GM12878 (cell line): ENCODE results near the gene ADAMTS17.

Experiments
- ASH2L ChIP-seq: fragments of 300-600, 200-600 bp; sonication (generic); IDR thresholded peaks from 2 replicates; pipeline ENCODE4 v1.6.1; 2017; ENCODE audit warnings: low read depth, mild to moderate bottlenecking, borderline replicate concordance
- CHD2 ChIP-seq: IDR thresholded peaks from 2 replicates; pipeline ENCODE4 v1.6.1; 2011; ENCODE audit warnings: low read depth, low read length, improper control_type of control experiment, borderline replicate concordance
- EGR1 ChIP-seq, 2 experiments: IDR thresholded peaks; 1 replicate in 1 of 2; 2 replicates in 1 of 2; pipeline ENCODE4 v1.6.1; 2011 to 2012; ENCODE audit warnings: low read depth in 2 of 2, low read length in 2 of 2, borderline replicate concordance in 1 of 2, mild to moderate bottlenecking in 1 of 2, moderate library complexity in 1 of 2
- EZH2 ChIP-seq: IDR thresholded peaks from 2 replicates; pipeline ENCODE4 v1.6.1; 2012; ENCODE audit warnings: low read depth, mild to moderate bottlenecking, control low read depth, inconsistent platforms, low read length, borderline replicate concordance; ENCODE audit not compliant: control insufficient read depth
- MTA3 ChIP-seq: IDR thresholded peaks from 2 replicates; pipeline ENCODE4 v1.6.1; 2012; ENCODE audit warnings: low read length, inconsistent platforms, borderline replicate concordance
- NFIC ChIP-seq: IDR thresholded peaks from 2 replicates; pipeline ENCODE4 v1.6.1; 2012; ENCODE audit warnings: low read depth, mild to moderate bottlenecking, inconsistent platforms, low read length, moderate library complexity
- SREBF2 ChIP-seq: IDR thresholded peaks from 2 replicates; pipeline ENCODE4 v1.6.1; 2012; ENCODE audit warnings: mild to moderate bottlenecking, low read length
- TCF12 ChIP-seq: IDR thresholded peaks from 2 replicates; pipeline ENCODE4 v1.6.1; 2011; ENCODE audit warnings: low read depth, mild to moderate bottlenecking, low read length
- TF ChIP-seq, protein P1 (sequence below), 3 experiments: IDR thresholded peaks in 2 of 3; conservative IDR thresholded peaks in 1 of 3; 2 replicates each; pipeline ENCODE4 v1.5.1; 2011; ENCODE audit warnings: low read depth in 3 of 3, low read length in 3 of 3, mild to moderate bottlenecking in 3 of 3, control low read depth in 2 of 3, moderate library complexity in 2 of 3, inconsistent platforms in 1 of 3, mixed read lengths in 1 of 3; ENCODE audit not compliant: control insufficient read depth in 2 of 3, insufficient read depth in 1 of 3; ENCODE audit errors: extremely low read depth in 1 of 3
- TF ChIP-seq, protein P2 (sequence below): IDR thresholded peaks from 2 replicates; pipeline ENCODE4 v1.6.1; 2011; ENCODE audit warnings: low read depth, low read length, improper control_type of control experiment, borderline replicate concordance
- TF ChIP-seq, protein P3 (sequence below): IDR thresholded peaks from 2 replicates; pipeline ENCODE4 v1.6.1; 2011; ENCODE audit warnings: low read depth, mild to moderate bottlenecking, low read length, moderate library complexity, borderline replicate concordance; ENCODE audit errors: extremely low read depth

DNA sequence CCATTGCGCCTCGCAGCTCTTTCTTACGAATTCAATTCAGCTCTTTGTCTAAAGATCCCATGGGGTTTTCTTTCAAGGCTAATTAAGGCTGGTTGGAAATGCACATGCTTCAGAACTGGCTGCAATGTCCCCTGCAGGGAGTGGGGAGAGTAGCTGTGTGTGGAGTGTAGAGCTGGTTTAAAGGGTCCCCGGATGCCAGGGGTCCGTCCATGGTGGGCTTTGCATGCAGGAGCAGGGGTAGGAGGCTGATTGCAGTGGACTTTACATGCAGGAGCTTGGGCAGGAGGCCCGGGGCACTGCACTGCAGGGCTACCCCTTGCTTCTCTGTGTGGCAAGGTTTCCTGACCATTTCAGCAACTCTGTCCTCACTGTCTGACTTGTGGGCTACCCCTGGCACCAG is 346.9 kb downstream of the ADAMTS17 start:
- TF ChIP-seq, protein P1, sequence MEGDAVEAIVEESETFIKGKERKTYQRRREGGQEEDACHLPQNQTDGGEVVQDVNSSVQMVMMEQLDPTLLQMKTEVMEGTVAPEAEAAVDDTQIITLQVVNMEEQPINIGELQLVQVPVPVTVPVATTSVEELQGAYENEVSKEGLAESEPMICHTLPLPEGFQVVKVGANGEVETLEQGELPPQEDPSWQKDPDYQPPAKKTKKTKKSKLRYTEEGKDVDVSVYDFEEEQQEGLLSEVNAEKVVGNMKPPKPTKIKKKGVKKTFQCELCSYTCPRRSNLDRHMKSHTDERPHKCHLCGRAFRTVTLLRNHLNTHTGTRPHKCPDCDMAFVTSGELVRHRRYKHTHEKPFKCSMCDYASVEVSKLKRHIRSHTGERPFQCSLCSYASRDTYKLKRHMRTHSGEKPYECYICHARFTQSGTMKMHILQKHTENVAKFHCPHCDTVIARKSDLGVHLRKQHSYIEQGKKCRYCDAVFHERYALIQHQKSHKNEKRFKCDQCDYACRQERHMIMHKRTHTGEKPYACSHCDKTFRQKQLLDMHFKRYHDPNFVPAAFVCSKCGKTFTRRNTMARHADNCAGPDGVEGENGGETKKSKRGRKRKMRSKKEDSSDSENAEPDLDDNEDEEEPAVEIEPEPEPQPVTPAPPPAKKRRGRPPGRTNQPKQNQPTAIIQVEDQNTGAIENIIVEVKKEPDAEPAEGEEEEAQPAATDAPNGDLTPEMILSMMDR (IDR thresholded peaks at IDR 0.05 in 2 of 3, conservative IDR thresholded peaks at IDR 0.05 in 1 of 3; ENCODE audit: control insufficient read depth in 2 of 3, extremely low read depth in 1 of 3, insufficient read depth in 1 of 3, low read depth in 3 of 3, low read length in 3 of 3) = no peak
- TF ChIP-seq SREBF2 (no peak), ASH2L (no peak), NFIC (no peak), EZH2 (no peak), EGR1 (IDR thresholded peaks at IDR 0.05; ENCODE audit: borderline replicate concordance in 1 of 2, low read depth in 2 of 2, low read length in 2 of 2) (no peak), CHD2 (no peak), TCF12 (no peak), MTA3 (no peak)
- TF ChIP-seq, protein P2, sequence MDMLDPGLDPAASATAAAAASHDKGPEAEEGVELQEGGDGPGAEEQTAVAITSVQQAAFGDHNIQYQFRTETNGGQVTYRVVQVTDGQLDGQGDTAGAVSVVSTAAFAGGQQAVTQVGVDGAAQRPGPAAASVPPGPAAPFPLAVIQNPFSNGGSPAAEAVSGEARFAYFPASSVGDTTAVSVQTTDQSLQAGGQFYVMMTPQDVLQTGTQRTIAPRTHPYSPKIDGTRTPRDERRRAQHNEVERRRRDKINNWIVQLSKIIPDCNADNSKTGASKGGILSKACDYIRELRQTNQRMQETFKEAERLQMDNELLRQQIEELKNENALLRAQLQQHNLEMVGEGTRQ = no peak
- TF ChIP-seq, protein P3, sequence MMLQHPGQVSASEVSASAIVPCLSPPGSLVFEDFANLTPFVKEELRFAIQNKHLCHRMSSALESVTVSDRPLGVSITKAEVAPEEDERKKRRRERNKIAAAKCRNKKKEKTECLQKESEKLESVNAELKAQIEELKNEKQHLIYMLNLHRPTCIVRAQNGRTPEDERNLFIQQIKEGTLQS = no peak
